Measurements from ENCODE around the gene ATP2C1.
"Not testable (repeated sequence)": the region's sequence is repeated elsewhere in the genome, so short reads cannot be mapped to it uniquely, and the experiment has no call there.

ATP2C1 gene

GRCh38 chr3:130893376-130894129 is at the start of gene ATP2C1:
TSS of gene ATP2C1 (plus strand) at chr3:130894084. CDS start at chr3:130894770, 686 bp downstream.
- peak; percentile 82 to 84 for DNase-seq (ENCODE audit: low read depth in 2 of 2, low spot score in 1 of 2)

DNA sequence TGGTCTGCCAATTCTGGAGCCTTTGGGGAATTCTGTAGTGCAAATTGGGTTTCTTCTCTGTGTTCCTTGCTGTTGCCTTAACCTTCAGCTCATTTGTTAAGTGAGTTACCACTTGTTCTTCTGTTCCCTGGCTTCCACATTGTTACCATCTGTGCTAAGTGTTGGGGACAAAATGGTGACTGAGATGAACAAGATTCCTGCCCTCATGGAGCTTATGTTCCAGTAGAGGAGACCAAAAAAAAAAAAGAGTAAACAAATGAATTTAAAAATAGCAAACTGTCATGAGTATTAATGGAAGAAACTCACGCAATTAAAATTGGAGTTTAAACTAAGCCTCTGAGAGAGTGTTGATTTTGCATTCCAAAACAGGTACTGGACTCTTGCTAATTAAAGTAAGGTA is 49.4 kb upstream of the ATP2C1 start:
- DNase-seq (ENCODE audit: low read depth in 2 of 2, low spot score in 1 of 2) = no peak

- no peak for DNase-seq (ENCODE audit: low read depth in 2 of 2, low spot score in 1 of 2)
Observed at GRCh38 chr3:130846181-130846580, 47.7 kb upstream of the ATP2C1 start.

GRCh38 chr3:130849091-130849552 is 44.8 kb upstream of the ATP2C1 start:
- no peak for DNase-seq (ENCODE audit: low read depth in 2 of 2, low spot score in 1 of 2)

- DNase-seq (ENCODE audit: low read depth in 2 of 2, low spot score in 1 of 2) = no peak
Observed at GRCh38 chr3:130850044-130850797, 43.7 kb upstream of the ATP2C1 start.

GRCh38 chr3:130850843-130851242 is 43.0 kb upstream of the ATP2C1 start:
- DNase-seq (ENCODE audit: low read depth in 2 of 2, low spot score in 1 of 2) = no peak

- no peak for DNase-seq (ENCODE audit: low read depth in 2 of 2, low spot score in 1 of 2)
Observed at GRCh38 chr3:130851277-130851676, 42.6 kb upstream of the ATP2C1 start.

GRCh38 chr3:130853581-130853980 is 40.3 kb upstream of the ATP2C1 start:
- DNase-seq (ENCODE audit: low read depth in 2 of 2, low spot score in 1 of 2) = no peak

DNA sequence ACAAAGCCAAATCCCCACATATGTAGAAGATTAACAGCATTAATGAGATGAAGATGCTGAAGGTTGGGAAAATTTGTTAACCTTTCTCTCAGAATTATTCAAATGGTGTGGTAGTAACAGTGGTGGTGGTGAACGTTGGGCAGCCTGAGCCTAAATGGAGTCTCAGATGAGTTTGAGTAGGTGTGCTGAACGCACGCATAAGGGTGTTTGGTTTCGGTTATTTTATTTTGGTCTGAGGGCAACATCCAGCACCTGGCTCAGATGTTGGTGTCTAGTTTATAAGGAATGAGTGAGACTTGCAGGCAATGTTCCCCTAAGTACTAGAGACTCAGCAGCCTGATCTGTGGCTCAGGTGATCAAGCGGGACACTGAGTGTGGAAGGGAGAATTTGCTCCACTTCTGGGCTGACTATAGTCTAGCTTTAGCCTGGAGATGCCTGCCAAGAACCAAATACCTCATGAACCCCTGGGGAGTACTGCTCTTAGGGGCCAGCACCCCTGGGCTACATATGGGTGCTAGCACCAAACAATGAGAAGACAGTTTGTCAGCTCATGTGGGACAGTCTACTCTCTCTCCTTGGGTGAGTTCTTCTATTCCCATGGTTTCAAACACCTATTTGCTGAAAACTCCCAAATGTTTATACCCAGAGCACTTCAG is 39.5 kb upstream of the ATP2C1 start:
- DNase-seq (ENCODE audit: low read depth in 2 of 2, low spot score in 1 of 2) = no peak

DNA sequence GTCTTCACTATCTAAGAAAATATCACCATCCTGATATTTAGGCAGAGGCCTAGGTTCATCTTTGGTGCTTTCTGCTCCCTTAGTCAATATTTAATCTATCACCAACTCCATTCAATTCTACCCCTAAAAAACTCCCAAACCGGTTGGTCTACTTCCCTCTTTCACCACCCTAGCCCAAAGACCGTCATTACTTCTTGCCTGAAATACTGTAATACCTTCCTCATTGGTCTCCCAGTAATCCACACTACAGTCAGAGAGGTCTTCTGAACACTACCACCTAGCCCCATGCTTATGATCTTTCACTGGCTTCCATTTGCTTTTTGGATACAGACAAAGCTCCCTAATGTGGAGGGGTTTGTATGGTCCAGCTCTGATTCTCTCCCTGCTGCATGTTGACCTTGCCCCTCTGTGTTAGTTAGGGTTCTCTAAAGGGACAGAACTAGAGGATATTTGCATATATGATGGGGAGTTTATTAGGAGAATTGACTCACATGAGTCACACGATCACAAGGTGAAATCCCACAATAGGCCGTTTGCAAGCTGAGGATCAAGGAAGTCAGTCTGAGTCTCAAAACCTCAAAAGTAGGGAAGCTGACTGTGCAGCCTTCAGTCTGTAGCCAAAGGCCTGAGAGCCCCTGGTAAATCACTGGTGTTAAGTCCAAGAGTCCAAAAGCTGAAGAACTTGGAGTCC is 36.4 kb upstream of the ATP2C1 start:
- no peak for DNase-seq (ENCODE audit: low read depth in 2 of 2, low spot score in 1 of 2)

- DNase-seq (ENCODE audit: low read depth in 2 of 2, low spot score in 1 of 2) = not testable (repeated sequence)
Observed at GRCh38 chr3:130862130-130862529, 31.8 kb upstream of the ATP2C1 start.

GRCh38 chr3:130865489-130865888 is 28.4 kb upstream of the ATP2C1 start:
- no peak for DNase-seq (ENCODE audit: low read depth in 2 of 2, low spot score in 1 of 2)

- no peak for DNase-seq (ENCODE audit: low read depth in 2 of 2, low spot score in 1 of 2)
Observed at GRCh38 chr3:130866327-130866726, 27.6 kb upstream of the ATP2C1 start.

GRCh38 chr3:130870423-130870822 is 23.5 kb upstream of the ATP2C1 start:
- no peak for DNase-seq (ENCODE audit: low read depth in 2 of 2, low spot score in 1 of 2)

GRCh38 chr3:130876594-130876993 is 17.3 kb upstream of the ATP2C1 start:
- no peak for DNase-seq (ENCODE audit: low read depth in 2 of 2, low spot score in 1 of 2)

- DNase-seq (ENCODE audit: low read depth in 2 of 2, low spot score in 1 of 2) = no peak
Observed at GRCh38 chr3:130878464-130878863, 15.4 kb upstream of the ATP2C1 start.

DNA sequence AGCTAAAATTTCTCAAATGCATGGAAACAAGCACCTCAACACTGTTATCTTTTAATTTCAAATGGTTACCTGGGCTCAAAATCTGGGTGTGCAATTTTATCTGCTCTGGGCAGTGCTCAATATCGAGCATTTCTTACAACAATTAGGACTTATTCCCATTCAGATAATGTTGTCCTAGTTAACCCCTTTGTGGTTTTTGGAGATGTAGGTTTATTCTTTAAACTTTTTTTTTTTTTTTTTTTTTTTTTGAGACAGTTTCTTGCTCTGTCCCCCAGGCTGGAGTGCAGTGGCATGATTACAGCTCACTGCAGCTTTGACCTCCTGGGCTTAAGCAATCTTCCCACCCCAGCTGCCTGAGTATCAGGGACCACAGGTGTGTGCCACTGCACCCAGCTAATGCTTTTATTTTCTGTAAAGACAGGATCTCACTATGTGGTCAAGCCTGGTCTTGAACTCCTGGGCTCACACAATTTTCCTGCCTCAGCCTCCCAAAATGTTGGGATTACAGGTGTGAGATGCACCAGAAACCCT is 4.4 kb upstream of the ATP2C1 start:
- no peak for DNase-seq (ENCODE audit: low read depth in 2 of 2, low spot score in 1 of 2)

GRCh38 chr3:130892759-130893375 is 1.0 kb upstream of the ATP2C1 start:
- DNase-seq (ENCODE audit: low read depth in 2 of 2, low spot score in 1 of 2) = peak; percentile 16 to 39

- peak in 1 of 2 donors; percentile 13 for DNase-seq (ENCODE audit: low read depth in 2 of 2, low spot score in 1 of 2)
Observed at GRCh38 chr3:130894130-130894985, 474 bp downstream of the ATP2C1 start.

DNA sequence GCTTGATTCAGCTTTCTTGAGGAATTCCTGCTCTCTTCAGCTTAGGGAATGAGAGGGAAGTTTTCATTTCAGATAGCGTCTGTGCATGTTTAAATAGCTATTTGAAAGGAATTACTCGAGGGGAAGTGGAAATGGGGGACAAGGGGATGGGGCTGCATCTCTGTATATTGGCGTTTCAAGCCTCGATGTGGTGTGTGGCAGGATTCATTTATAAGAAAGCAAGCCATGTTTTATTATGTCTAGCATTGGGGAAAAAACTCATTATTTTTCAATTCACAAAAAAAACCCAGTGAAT is 1.0 kb downstream of the ATP2C1 start:
- DNase-seq (ENCODE audit: low read depth in 2 of 2, low spot score in 1 of 2) = no peak
